Ascending aorta (tissue), 2 donors: ENCODE data around the gene REXO1. TPM values are rescaled to one million over a fixed set of nuclear protein-coding genes. Genes with fewer than 3 reads are reported as not detected.

Experiments used
- DNase-seq, 2 donors: peaks; one replicate each; pipeline ENCODE4 v3.0.0-alpha.2; 2019; ENCODE audit warnings: low spot score in 2 of 2
- H3K27ac ChIP-seq, 2 donors: fragments of 200-600 bp; sonication (generic); one replicate each; pipeline ENCODE4 v1.5.1; 2016 to 2017; ENCODE audit warnings: mild to moderate bottlenecking in 1 of 2
- H3K27me3 ChIP-seq: fragments of 200-600 bp; sonication (generic); one replicate; pipeline ENCODE4 v1.5.1; 2017
- H3K36me3 ChIP-seq, 2 donors: fragments of 200-600 bp; sonication (generic); one replicate each; pipeline ENCODE4 v1.5.1; 2016
- H3K4me1 ChIP-seq, 2 donors: fragments of 200-600 bp; sonication (generic); one replicate each; pipeline ENCODE4 v1.5.1; 2016 to 2017; ENCODE audit warnings: mild to moderate bottlenecking in 1 of 2
- H3K4me3 ChIP-seq, 2 donors: fragments of 200-600 bp; sonication (generic); one replicate each; pipeline ENCODE4 v1.5.1; 2016 to 2017; ENCODE audit warnings: mild to moderate bottlenecking in 1 of 2
- H3K9me3 ChIP-seq, 2 donors: fragments of 200-600 bp; sonication (generic); one replicate each; pipeline ENCODE4 v1.5.1; 2016
- intact Hi-C: fragments of 100-400 bp; cut with DNase I; formaldehyde crosslinking; loops from one replicate; pipeline ENCODE4 v1.15.1; 2023
- total RNA-seq: library from RNA; depleted of rRNA; stranded (reverse); fragments of >200 nt; gene quantifications from one replicate; pipeline ENCODE4 v1.1.0, GENCODE V29; 2016
- TF ChIP-seq, protein P1 (sequence below), 3 experiments: fragments of 200-600 bp in 2 of 3; fragments of 450-650 bp in 1 of 3; sonication (generic) in 2 of 3; IDR thresholded peaks; one replicate each; pipeline ENCODE4 v1.5.1; 2016 to 2019; ENCODE audit warnings: antibody characterized with exemption in 3 of 3, mild to moderate bottlenecking in 1 of 3, moderate library complexity in 1 of 3

REXO1 gene
- total RNA-seq, 1 donor from 2014 or later = 45.1 TPM

DNA sequence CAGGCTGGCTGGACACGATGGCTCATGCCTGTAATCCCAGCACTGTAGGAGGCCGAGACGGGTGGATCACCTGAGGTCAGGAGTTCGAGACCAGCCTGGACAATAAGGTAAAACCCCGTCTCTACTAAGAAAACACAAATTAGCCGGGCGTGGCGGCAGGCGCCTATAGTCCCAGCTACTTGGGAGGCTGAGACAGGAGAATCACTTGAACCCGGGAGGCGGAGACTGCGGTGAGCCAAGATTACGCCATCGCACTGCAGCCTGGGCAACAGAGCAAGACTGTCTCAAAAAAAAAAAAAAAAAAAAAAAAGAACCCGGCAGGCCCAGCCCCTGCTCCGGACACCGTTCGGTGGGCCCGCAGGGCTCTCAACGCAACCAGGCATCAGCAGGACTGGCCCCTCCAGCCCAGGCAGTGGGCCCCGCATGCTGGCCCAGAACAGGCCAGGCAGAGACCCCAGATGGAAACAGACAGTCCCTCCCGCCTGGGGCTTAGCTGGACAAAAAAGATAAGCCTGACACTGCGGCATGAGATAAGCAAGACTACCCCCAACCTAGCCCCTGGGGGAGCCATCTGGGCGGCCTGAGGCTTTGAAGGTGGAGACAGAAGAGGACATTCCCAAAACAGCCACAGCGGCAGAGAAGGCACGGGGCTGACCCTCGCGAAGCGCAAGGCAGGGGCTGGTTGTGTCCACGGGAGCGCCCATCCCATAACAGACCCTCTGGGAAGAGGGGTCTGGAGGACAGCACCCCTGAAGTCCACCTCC lies 11.6 kb downstream of the REXO1 start:
- TF ChIP-seq, protein P1, sequence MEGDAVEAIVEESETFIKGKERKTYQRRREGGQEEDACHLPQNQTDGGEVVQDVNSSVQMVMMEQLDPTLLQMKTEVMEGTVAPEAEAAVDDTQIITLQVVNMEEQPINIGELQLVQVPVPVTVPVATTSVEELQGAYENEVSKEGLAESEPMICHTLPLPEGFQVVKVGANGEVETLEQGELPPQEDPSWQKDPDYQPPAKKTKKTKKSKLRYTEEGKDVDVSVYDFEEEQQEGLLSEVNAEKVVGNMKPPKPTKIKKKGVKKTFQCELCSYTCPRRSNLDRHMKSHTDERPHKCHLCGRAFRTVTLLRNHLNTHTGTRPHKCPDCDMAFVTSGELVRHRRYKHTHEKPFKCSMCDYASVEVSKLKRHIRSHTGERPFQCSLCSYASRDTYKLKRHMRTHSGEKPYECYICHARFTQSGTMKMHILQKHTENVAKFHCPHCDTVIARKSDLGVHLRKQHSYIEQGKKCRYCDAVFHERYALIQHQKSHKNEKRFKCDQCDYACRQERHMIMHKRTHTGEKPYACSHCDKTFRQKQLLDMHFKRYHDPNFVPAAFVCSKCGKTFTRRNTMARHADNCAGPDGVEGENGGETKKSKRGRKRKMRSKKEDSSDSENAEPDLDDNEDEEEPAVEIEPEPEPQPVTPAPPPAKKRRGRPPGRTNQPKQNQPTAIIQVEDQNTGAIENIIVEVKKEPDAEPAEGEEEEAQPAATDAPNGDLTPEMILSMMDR (IDR thresholded peaks at IDR 0.05) = no peak
- no peak for DNase-seq
- Histone ChIP-seq H3K36me3 (peaks cover 0 to 3% of the 10 kb centered on the region in 2 donors), H3K9me3 (no peaks in the 10 kb centered on the region), H3K27me3 (no peaks in the 10 kb centered on the region), H3K4me1 (no peaks in the 10 kb centered on the region), H3K4me3 (no peak overlapping the region), H3K27ac (no peak overlapping the region)
- intact Hi-C loops = no loop called here

DNA sequence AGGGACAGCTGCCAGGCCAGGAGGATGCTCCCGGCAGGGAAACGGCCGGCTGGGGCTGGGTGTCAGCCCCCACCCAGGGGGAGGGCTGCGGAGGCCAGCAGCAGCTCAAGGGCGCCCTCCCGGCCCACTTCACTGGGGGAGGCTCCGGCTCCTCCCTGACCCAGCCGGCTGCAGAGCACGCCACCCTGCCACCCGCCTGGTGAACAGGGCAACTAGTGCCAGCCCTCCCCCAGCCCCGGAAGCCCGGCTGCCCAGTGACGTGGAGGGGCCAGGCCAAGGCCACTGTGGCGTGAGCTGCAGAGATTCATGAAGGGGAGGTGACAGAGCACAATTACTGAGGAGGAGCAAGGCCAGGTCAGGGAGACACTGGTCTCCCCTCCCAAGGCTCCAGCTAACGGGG lies 14.7 kb downstream of the REXO1 start:
- H3K4me3 ChIP-seq = no peak overlapping the region
- intact Hi-C loops = no loop called here
- peaks cover 2 to 15% of the 10 kb centered on the region in 2 donors for H3K36me3 ChIP-seq
- TF ChIP-seq, protein P1 (IDR thresholded peaks at IDR 0.05) = no peak
- no peaks in the 10 kb centered on the region for H3K9me3 ChIP-seq
- H3K27me3 ChIP-seq = no peaks in the 10 kb centered on the region
- no peak for DNase-seq
- no peaks in the 10 kb centered on the region for H3K4me1 ChIP-seq
- H3K27ac ChIP-seq = no peak overlapping the region

DNA sequence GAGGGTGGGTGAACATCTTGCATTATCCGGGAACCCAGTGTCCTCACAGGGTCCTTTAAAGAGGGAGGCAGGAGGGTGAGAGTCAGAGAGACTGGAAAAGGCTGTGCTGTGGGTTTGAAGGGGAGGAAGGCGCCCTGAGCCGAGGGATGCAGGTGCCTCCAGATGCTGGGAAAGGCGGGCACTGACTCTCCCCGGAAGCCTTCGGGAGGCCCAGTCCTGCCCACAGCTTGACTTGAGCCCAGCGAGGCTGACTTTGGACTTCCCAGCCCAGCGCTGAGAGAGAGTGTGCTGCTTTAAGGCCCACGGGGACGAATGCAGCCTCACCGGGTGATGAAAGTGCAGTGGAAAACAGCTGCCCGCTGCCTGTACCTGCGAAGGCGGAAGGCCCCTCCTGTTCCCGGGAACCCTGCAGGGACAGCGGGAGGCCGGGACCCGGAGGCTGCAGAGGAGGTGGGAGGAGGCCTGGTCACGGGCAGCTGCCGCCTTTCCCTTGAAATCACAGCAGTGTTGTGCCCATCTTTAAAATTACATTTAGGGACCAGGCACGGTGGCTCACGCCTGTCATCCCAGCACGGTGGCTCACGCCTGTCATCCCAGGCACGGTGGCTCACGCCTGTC lies 16.1 kb downstream of the REXO1 start:
- Histone ChIP-seq H3K36me3 (peaks cover 15 to 29% of the 10 kb centered on the region in 2 donors), H3K27ac (no peak overlapping the region), H3K4me3 (no peak overlapping the region), H3K4me1 (no peaks in the 10 kb centered on the region), H3K27me3 (no peaks in the 10 kb centered on the region), H3K9me3 (no peaks in the 10 kb centered on the region)
- DNase-seq = no peak
- TF ChIP-seq, protein P1 (IDR thresholded peaks at IDR 0.05) = no peak
- intact Hi-C loops = no loop called here

DNA sequence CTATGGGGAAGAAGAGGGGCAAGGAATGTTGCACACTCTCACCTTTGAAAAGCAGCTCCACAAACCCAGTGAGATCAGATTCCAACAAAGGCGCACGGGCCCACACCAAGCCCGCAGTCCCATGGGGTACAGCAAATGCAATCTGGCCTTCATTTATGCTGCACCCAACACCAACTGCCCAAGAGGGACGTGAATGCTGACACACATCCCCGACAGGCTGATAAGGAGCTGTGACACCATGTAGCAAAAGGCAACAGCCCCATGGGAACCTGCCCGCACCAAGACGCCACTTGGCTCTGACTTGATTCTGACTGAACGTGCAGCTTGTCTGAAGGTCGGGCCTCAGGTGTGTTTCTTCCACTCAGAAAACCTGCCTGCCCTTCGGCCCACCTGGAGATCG lies 17.3 kb downstream of the REXO1 start:
- Histone ChIP-seq H3K27me3 (no peaks in the 10 kb centered on the region), H3K27ac (no peak overlapping the region), H3K36me3 (peaks cover 22 to 35% of the 10 kb centered on the region in 2 donors), H3K9me3 (no peaks in the 10 kb centered on the region), H3K4me3 (no peak overlapping the region), H3K4me1 (no peaks in the 10 kb centered on the region)
- no peak for DNase-seq
- intact Hi-C loops = no loop called here
- TF ChIP-seq, protein P1 (IDR thresholded peaks at IDR 0.05) = no peak

DNA sequence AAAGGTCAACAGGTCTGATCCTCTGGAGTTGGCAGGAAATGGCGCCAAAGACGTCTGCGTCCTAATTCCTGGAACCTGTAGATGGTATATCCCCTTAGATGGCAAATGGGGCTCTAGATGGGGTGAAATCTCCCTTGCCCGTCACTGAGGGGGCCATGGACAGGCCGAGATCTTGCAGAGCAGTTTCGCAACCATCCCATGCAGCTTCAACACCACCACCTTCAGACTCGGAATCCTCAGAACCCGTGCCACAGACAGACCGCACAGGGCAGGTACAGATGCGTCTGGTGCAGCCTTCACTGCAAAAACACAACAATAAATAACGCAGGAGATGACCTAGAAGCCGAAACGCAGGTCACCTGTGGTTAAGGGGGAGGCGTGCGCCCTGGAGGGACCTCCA lies 17.7 kb downstream of the REXO1 start:
- TF ChIP-seq, protein P1 (IDR thresholded peaks at IDR 0.05) = no peak
- intact Hi-C loops = no loop called here
- Histone ChIP-seq H3K4me1 (no peaks in the 10 kb centered on the region), H3K27ac (no peak overlapping the region), H3K9me3 (no peaks in the 10 kb centered on the region), H3K4me3 (no peak overlapping the region), H3K27me3 (no peaks in the 10 kb centered on the region), H3K36me3 (peaks cover 22 to 39% of the 10 kb centered on the region in 2 donors)
- DNase-seq = no peak
